Gastrocnemius medialis (tissue), 4 donors: ENCODE data around the gene PRKG1.

ENCODE experiments used
- POLR2A ChIP-seq, 2 donors: fragments of 450-650 bp; IDR thresholded peaks; one replicate each; pipeline ENCODE4 v1.6.1; 2017; ENCODE audit warnings: antibody characterized with exemption in 2 of 2, mild to moderate bottlenecking in 2 of 2, moderate library complexity in 2 of 2
- TF ChIP-seq, protein P1 (sequence below), 5 experiments: fragments of 450-650 bp in 3 of 5; fragments of 200-600 bp in 2 of 5; sonication (generic) in 2 of 5; IDR thresholded peaks in 4 of 5; conservative IDR thresholded peaks in 1 of 5; 1 replicate in 4 of 5; 2 replicates in 1 of 5; pipeline ENCODE4 v1.5.1; 2016 to 2019; ENCODE audit warnings: antibody characterized with exemption in 5 of 5, mild to moderate bottlenecking in 3 of 5, moderate library complexity in 3 of 5

DNA sequence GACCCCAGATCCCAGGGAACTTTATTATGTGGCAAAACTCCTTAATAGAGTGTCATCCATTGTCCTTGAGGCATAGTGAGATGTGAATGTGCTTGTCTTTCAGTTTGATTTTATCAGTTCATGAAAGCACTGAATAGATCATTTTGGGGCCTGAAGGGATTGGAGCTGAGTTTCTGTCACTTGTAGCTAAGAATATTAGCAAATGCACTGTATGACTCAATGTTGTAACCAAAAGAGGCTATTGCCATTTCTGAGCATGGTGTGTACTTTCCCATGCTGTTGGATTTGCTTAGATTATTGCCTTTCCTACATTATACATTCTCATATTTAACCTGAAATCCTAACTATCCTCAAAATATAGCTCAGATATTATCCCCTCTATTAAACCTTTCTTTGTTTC is 130.4 kb downstream of the PRKG1 start:
- TF ChIP-seq POLR2A (IDR thresholded peaks at IDR 0.05) = no peak
- TF ChIP-seq, protein P1, sequence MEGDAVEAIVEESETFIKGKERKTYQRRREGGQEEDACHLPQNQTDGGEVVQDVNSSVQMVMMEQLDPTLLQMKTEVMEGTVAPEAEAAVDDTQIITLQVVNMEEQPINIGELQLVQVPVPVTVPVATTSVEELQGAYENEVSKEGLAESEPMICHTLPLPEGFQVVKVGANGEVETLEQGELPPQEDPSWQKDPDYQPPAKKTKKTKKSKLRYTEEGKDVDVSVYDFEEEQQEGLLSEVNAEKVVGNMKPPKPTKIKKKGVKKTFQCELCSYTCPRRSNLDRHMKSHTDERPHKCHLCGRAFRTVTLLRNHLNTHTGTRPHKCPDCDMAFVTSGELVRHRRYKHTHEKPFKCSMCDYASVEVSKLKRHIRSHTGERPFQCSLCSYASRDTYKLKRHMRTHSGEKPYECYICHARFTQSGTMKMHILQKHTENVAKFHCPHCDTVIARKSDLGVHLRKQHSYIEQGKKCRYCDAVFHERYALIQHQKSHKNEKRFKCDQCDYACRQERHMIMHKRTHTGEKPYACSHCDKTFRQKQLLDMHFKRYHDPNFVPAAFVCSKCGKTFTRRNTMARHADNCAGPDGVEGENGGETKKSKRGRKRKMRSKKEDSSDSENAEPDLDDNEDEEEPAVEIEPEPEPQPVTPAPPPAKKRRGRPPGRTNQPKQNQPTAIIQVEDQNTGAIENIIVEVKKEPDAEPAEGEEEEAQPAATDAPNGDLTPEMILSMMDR (IDR thresholded peaks at IDR 0.05 in 4 of 5, conservative IDR thresholded peaks at IDR 0.05 in 1 of 5) = no peak
